NCI-H69 (cell line): ENCODE results near the gene SAC3D1.

ENCODE experiments used
- DNase-seq: peaks from one replicate; lab custom pipeline; 2025; lab: John Stamatoyannopoulos, UW

SAC3D1 gene

GRCh38 chr11:65087827-65088226 lies 46.8 kb downstream of the SAC3D1 start:
- no peak for DNase-seq

GRCh38 chr11:65089621-65090020 lies 48.6 kb downstream of the SAC3D1 start:
- no peak for DNase-seq

- no peak for DNase-seq
Observed at GRCh38 chr11:65090628-65091027, 49.6 kb downstream of the SAC3D1 start.
